Measurements from ENCODE around the gene DNAJC9.

DNA sequence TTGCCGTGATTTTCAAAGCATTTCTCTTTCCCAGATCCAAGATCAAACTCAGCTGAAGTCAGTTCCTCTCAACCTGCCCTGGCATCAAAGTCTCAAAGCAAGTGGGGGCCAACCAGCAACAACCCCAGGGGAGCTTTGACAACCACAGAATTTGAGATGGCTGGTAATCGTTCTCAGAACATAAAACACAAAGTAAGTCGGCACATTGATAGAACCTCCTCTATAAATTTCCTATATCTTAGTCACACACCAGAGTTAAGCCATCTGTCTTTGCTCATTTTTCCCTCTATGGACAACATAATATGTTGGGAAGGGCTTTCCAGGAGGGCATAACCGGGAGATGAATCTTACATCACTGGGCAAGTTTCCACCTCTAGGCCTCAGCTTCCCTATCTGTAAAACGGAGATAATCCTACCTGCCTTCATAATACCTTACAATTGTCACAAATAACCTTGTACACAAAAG lies 1.2 kb upstream of the DNAJC9 start:
- TF ChIP-seq, protein P1, sequence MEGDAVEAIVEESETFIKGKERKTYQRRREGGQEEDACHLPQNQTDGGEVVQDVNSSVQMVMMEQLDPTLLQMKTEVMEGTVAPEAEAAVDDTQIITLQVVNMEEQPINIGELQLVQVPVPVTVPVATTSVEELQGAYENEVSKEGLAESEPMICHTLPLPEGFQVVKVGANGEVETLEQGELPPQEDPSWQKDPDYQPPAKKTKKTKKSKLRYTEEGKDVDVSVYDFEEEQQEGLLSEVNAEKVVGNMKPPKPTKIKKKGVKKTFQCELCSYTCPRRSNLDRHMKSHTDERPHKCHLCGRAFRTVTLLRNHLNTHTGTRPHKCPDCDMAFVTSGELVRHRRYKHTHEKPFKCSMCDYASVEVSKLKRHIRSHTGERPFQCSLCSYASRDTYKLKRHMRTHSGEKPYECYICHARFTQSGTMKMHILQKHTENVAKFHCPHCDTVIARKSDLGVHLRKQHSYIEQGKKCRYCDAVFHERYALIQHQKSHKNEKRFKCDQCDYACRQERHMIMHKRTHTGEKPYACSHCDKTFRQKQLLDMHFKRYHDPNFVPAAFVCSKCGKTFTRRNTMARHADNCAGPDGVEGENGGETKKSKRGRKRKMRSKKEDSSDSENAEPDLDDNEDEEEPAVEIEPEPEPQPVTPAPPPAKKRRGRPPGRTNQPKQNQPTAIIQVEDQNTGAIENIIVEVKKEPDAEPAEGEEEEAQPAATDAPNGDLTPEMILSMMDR (IDR thresholded peaks at IDR 0.05; ENCODE audit: low read length), result no peak
- TF ChIP-seq EZH2 (IDR thresholded peaks at IDR 0.05; ENCODE audit: borderline replicate concordance, low read length), result no peak
